Measurements from ENCODE around the gene LRRC4C. TPM values are rescaled to one million over a fixed set of nuclear protein-coding genes. Genes with fewer than 3 reads are reported as not detected.

Gene LRRC4C
- total RNA-seq, 1 donor from 2014 or later, result 0.64 TPM

DNA sequence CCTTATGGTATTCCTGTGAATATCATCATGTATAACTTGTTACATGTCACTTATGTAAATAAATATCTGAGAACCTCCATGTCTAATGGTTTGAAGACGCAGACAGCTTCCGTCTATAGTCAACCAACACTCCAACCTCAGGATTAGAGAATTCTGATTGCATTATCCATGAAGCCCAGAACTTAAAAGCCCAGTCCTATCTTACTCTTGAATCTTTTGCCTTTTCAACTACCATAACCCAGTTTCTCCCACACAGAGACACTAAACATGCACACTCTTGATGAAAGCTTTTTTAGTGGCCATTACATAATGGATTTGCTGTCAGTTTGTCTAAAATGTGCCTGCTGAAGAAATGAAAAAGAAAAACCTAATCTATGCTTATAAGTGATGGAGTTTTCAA, 1219.2 kb downstream of the LRRC4C start:
- Mint-ChIP-seq H3K27ac (ENCODE audit: unreplicated experiment) (no peak overlapping the region), H3K9me3 (ENCODE audit: unreplicated experiment) (no peaks in the 10 kb centered on the region), H3K4me1 (ENCODE audit: low read depth, unreplicated experiment) (no peaks in the 10 kb centered on the region), H3K27me3 (ENCODE audit: unreplicated experiment) (no peaks in the 10 kb centered on the region), H3K36me3 (ENCODE audit: unreplicated experiment) (no peaks in the 10 kb centered on the region), H3K4me3 (ENCODE audit: unreplicated experiment) (no peak overlapping the region)
- DNase-seq, result no peak
- TF ChIP-seq, protein P1, sequence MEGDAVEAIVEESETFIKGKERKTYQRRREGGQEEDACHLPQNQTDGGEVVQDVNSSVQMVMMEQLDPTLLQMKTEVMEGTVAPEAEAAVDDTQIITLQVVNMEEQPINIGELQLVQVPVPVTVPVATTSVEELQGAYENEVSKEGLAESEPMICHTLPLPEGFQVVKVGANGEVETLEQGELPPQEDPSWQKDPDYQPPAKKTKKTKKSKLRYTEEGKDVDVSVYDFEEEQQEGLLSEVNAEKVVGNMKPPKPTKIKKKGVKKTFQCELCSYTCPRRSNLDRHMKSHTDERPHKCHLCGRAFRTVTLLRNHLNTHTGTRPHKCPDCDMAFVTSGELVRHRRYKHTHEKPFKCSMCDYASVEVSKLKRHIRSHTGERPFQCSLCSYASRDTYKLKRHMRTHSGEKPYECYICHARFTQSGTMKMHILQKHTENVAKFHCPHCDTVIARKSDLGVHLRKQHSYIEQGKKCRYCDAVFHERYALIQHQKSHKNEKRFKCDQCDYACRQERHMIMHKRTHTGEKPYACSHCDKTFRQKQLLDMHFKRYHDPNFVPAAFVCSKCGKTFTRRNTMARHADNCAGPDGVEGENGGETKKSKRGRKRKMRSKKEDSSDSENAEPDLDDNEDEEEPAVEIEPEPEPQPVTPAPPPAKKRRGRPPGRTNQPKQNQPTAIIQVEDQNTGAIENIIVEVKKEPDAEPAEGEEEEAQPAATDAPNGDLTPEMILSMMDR (IDR thresholded peaks at IDR 0.05; ENCODE audit: partially characterized antibody, unreplicated experiment), result no peak

DNA sequence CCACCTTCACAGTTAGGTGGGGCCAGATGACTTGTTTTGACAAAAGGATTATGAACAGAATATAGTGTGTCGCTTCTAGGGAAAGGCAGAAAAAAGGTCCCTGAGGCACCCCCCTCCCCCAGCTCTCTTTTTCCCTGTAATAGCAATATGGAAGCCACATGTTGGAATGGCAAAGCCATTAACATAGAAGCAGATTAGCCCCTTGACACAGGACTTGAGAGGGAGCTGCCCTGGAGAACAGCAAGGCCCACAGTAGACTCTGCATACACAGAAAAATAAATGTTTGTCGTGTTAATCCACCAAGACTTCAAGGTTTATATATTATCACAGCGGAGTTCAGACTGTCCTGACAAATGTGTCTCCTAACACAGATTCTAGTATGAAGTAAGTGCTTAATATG, 1222.9 kb downstream of the LRRC4C start:
- Mint-ChIP-seq H3K27me3 (ENCODE audit: unreplicated experiment) (no peaks in the 10 kb centered on the region), H3K4me1 (ENCODE audit: low read depth, unreplicated experiment) (no peaks in the 10 kb centered on the region), H3K9me3 (ENCODE audit: unreplicated experiment) (no peaks in the 10 kb centered on the region), H3K27ac (ENCODE audit: unreplicated experiment) (no peak overlapping the region), H3K36me3 (ENCODE audit: unreplicated experiment) (no peaks in the 10 kb centered on the region), H3K4me3 (ENCODE audit: unreplicated experiment) (no peak overlapping the region)
- no peak for DNase-seq
- TF ChIP-seq, protein P1 (IDR thresholded peaks at IDR 0.05; ENCODE audit: partially characterized antibody, unreplicated experiment), result no peak

DNA sequence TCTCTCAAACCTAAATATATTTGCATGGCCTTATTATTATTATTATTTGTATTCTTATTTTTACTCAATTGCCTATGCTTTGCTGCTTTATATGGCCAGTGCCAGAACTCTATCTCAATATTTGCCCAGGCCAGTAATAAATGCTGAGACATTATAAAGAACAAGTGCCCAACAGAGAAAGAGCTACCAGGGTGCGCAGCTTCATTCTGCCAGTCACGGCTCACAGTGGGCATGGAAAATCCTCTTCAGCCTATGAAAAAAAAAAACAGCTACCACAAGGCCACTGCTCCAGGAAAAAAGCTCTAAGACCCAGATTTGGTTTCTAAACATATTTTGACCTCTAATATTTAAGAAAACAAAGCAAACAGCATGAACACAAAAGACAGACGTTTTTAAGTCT, 1223.6 kb downstream of the LRRC4C start:
- no peak for DNase-seq
- no peaks in the 10 kb centered on the region for H3K36me3 Mint-ChIP-seq (ENCODE audit: unreplicated experiment)
- no peaks in the 10 kb centered on the region for H3K27me3 Mint-ChIP-seq (ENCODE audit: unreplicated experiment)
- H3K4me3 Mint-ChIP-seq (ENCODE audit: unreplicated experiment), result no peak overlapping the region
- H3K4me1 Mint-ChIP-seq (ENCODE audit: low read depth, unreplicated experiment), result no peaks in the 10 kb centered on the region
- TF ChIP-seq, protein P1 (IDR thresholded peaks at IDR 0.05; ENCODE audit: partially characterized antibody, unreplicated experiment), result no peak
- no peak overlapping the region for H3K27ac Mint-ChIP-seq (ENCODE audit: unreplicated experiment)
- H3K9me3 Mint-ChIP-seq (ENCODE audit: unreplicated experiment), result no peaks in the 10 kb centered on the region

DNA sequence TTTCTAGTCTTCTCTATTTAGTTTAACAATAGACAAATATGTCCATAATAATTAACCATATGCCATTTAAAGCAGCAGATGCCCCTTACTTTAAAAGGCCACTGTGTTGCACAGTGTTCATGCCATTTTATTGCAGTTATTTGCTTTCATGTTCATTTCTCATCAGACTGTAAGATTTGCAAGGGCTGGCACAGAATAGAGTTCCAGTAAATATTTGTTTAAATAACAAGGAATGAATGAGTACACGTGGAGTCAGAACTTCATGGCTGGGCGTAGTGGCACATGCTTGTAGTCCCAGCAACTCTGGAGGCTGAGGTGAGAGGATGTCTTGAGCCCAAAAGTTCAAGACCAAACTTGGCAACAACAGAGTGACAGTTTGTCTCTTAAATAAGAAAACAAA, 1228.6 kb downstream of the LRRC4C start:
- Mint-ChIP-seq H3K4me1 (ENCODE audit: low read depth, unreplicated experiment) (no peaks in the 10 kb centered on the region), H3K27me3 (ENCODE audit: unreplicated experiment) (no peaks in the 10 kb centered on the region), H3K27ac (ENCODE audit: unreplicated experiment) (no peak overlapping the region), H3K4me3 (ENCODE audit: unreplicated experiment) (no peak overlapping the region), H3K36me3 (ENCODE audit: unreplicated experiment) (no peaks in the 10 kb centered on the region), H3K9me3 (ENCODE audit: unreplicated experiment) (no peaks in the 10 kb centered on the region)
- DNase-seq, result no peak
- TF ChIP-seq, protein P1 (IDR thresholded peaks at IDR 0.05; ENCODE audit: partially characterized antibody, unreplicated experiment), result no peak

DNA sequence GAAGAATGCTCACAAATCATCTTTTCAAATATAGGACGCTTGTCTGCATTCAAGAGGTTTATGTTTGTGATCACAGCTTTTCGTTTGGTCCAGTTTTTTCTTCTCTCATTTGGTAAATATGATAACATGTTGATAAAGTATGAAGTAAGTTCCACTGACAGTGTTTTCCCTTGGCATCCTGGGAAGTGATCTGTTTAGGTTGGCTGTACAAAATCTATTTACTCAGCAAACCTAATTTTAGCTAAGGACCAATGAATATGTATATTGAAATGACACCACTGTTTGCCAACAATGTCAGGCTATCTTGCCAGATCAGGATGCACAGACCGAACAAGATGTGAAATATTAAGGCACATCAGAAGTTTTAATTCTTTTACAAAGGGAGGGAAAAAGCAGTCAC, 1230.8 kb downstream of the LRRC4C start:
- DNase-seq, result no peak
- no peak overlapping the region for H3K4me3 Mint-ChIP-seq (ENCODE audit: unreplicated experiment)
- H3K36me3 Mint-ChIP-seq (ENCODE audit: unreplicated experiment), result no peaks in the 10 kb centered on the region
- no peaks in the 10 kb centered on the region for H3K9me3 Mint-ChIP-seq (ENCODE audit: unreplicated experiment)
- H3K27ac Mint-ChIP-seq (ENCODE audit: unreplicated experiment), result no peak overlapping the region
- H3K4me1 Mint-ChIP-seq (ENCODE audit: low read depth, unreplicated experiment), result no peaks in the 10 kb centered on the region
- TF ChIP-seq, protein P1 (IDR thresholded peaks at IDR 0.05; ENCODE audit: partially characterized antibody, unreplicated experiment), result no peak
- H3K27me3 Mint-ChIP-seq (ENCODE audit: unreplicated experiment), result no peaks in the 10 kb centered on the region
